Transverse colon (tissue), 3 donors: Measurements from ENCODE around the gene MIP.

Source experiments
- POLR2A ChIP-seq: fragments of 450-650 bp; IDR thresholded peaks from one replicate; pipeline ENCODE4 v1.6.1; 2016; ENCODE audit warnings: antibody characterized with exemption, mild to moderate bottlenecking, moderate library complexity
- TF ChIP-seq, protein P1 (sequence below), 5 experiments: fragments of 200-600 bp in 3 of 5; fragments of 450-650 bp in 2 of 5; sonication (generic) in 3 of 5; IDR thresholded peaks; 1 replicate in 2 of 5; 2 replicates in 3 of 5; pipeline ENCODE4 v1.5.1; 2016 to 2017; ENCODE audit warnings: antibody characterized with exemption in 5 of 5, inconsistent platforms in 3 of 5, mild to moderate bottlenecking in 2 of 5, moderate library complexity in 1 of 5

DNA sequence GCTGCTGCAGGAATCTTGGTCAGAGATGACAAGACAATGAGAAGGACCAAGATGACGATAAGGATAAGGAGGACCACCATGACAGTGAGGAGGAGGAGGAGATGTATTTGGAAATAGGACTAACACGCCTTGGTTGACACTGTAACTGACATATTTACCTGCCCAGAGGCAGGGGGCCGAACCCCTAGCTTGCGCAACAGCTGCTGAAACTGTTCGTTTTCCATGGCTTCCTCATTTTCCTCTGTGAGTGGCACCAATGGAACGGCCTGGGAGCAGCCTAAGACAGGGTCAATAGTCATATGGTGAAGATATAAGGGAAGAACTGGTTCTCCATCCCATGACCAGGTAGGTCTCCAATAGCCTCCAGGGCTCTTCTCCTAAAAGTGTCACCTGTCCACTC, 34.0 kb downstream of the MIP start:
- no peak for TF ChIP-seq POLR2A
- TF ChIP-seq, protein P1, sequence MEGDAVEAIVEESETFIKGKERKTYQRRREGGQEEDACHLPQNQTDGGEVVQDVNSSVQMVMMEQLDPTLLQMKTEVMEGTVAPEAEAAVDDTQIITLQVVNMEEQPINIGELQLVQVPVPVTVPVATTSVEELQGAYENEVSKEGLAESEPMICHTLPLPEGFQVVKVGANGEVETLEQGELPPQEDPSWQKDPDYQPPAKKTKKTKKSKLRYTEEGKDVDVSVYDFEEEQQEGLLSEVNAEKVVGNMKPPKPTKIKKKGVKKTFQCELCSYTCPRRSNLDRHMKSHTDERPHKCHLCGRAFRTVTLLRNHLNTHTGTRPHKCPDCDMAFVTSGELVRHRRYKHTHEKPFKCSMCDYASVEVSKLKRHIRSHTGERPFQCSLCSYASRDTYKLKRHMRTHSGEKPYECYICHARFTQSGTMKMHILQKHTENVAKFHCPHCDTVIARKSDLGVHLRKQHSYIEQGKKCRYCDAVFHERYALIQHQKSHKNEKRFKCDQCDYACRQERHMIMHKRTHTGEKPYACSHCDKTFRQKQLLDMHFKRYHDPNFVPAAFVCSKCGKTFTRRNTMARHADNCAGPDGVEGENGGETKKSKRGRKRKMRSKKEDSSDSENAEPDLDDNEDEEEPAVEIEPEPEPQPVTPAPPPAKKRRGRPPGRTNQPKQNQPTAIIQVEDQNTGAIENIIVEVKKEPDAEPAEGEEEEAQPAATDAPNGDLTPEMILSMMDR (IDR thresholded peaks at IDR 0.05), result no peak
